B cell (primary cell): ENCODE measurements around the gene ATP8B3.
A peak's percentile ranks its signal among the peaks of the same experiment; 100 is the strongest.

Source experiments
- EZH2 ChIP-seq: IDR thresholded peaks from 2 replicates; pipeline ENCODE4 v1.6.1; 2012; ENCODE audit warnings: borderline replicate concordance, low read depth, mild to moderate bottlenecking, moderate library complexity, low read length; ENCODE audit not compliant: insufficient read depth, poor library complexity, severe bottlenecking
- TF ChIP-seq, protein P1 (sequence below): fragments of 200-600 bp; IDR thresholded peaks from one replicate; pipeline ENCODE4 v1.8.0; 2022; ENCODE audit warnings: antibody characterized with exemption, mild to moderate bottlenecking

GRCh38 chr19:1774989-1775772, 36.9 kb downstream of the ATP8B3 start:
- TF ChIP-seq, protein P1, sequence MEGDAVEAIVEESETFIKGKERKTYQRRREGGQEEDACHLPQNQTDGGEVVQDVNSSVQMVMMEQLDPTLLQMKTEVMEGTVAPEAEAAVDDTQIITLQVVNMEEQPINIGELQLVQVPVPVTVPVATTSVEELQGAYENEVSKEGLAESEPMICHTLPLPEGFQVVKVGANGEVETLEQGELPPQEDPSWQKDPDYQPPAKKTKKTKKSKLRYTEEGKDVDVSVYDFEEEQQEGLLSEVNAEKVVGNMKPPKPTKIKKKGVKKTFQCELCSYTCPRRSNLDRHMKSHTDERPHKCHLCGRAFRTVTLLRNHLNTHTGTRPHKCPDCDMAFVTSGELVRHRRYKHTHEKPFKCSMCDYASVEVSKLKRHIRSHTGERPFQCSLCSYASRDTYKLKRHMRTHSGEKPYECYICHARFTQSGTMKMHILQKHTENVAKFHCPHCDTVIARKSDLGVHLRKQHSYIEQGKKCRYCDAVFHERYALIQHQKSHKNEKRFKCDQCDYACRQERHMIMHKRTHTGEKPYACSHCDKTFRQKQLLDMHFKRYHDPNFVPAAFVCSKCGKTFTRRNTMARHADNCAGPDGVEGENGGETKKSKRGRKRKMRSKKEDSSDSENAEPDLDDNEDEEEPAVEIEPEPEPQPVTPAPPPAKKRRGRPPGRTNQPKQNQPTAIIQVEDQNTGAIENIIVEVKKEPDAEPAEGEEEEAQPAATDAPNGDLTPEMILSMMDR = peak; percentile 42
- TF ChIP-seq EZH2 = no peak
